GM12878 (cell line): Measurements from ENCODE around the gene STRIP2. TPM values are rescaled to one million over a fixed set of nuclear protein-coding genes. Genes with fewer than 3 reads are reported as not detected.

Source experiments
- ATAC-seq: fragments of 200-7000 bp; cut with Tn5 transposase; 3 replicates; pipeline ENCODE4 v1.9.1; 2020; ENCODE audit warnings: mild to moderate bottlenecking, moderate library complexity
- BruUV-seq: library from RNA; stranded (reverse); fragments of 400-500 nt; replicated peaks from 2 replicates; lab custom pipeline; 2021; lab: Mats Ljungman, UMichigan
- CTCF ChIA-PET: fragments of 300-600 bp; sonication (Branson Sonifier 250); formaldehyde crosslinking; extraction: SDS; loops from one replicate; lab custom pipeline; 2021; ENCODE audit warnings: inconsistent platforms; lab: Yijun Ruan, JAX
- POLR2A ChIA-PET: fragments of 350-600 bp; formaldehyde crosslinking; extraction: SDS; loops from one replicate; lab custom pipeline; 2021; ENCODE audit warnings: inconsistent platforms; lab: Charles Lee
- RAD21 ChIA-PET: fragments of 300-600 bp; sonication (Branson Sonifier 250); formaldehyde crosslinking; loops from one replicate; lab custom pipeline; 2023; ENCODE audit warnings: antibody characterized with exemption; ENCODE audit not compliant: unreplicated experiment; lab: Charles Lee
- SMC1A ChIA-PET: fragments of 300-600 bp; sonication (Branson Sonifier 250); formaldehyde crosslinking; loops from one replicate; lab custom pipeline; 2023; ENCODE audit not compliant: unreplicated experiment, uncharacterized antibody; lab: Charles Lee
- DNase-seq: peaks from one replicate; pipeline ENCODE4 v3.0.0-alpha.2; 2011; ENCODE audit warnings: low read depth, low spot score
- FAIRE-seq: peaks from 3 replicates; lab custom pipeline; 2011; peaks lifted over from hg19 to GRCh38; lab: Jason Lieb, UNC
- H2AFZ ChIP-seq: 2 replicates; pipeline ENCODE4 v1.6.0; 2011; ENCODE audit warnings: low read depth, low read length, control low read depth; ENCODE audit not compliant: control insufficient read depth
- H3K27ac ChIP-seq: 2 replicates; pipeline ENCODE4 v1.5.1; 2011; ENCODE audit warnings: control low read depth; ENCODE audit not compliant: control insufficient read depth, insufficient read depth
- H3K27me3 ChIP-seq, 2 experiments: replicated peaks in 1 of 2; 2 replicates each; pipeline versions ENCODE4 v1.6.0 to v1.6.1; 2011; ENCODE audit warnings: low read length in 1 of 2; ENCODE audit not compliant: control insufficient read depth in 2 of 2, insufficient read depth in 2 of 2
- H3K36me3 ChIP-seq, 2 experiments: 2 replicates each; pipeline ENCODE4 v1.5.1; 2011; ENCODE audit warnings: low read length in 1 of 2; ENCODE audit not compliant: control insufficient read depth in 2 of 2, insufficient read depth in 2 of 2
- H3K4me1 ChIP-seq: 2 replicates; pipeline ENCODE4 v1.6.1; 2011; ENCODE audit warnings: mild to moderate bottlenecking, low read length, moderate library complexity, mixed read lengths; ENCODE audit not compliant: control insufficient read depth, insufficient read depth
- H3K4me2 ChIP-seq: 2 replicates; pipeline ENCODE4 v1.6.0; 2011; ENCODE audit warnings: control low read depth; ENCODE audit not compliant: control insufficient read depth, insufficient read depth
- H3K4me3 ChIP-seq: fragments of 200-600 bp; sonication (generic); 2 replicates; pipeline ENCODE4 v1.5.1; 2016
- H3K79me2 ChIP-seq: 2 replicates; pipeline ENCODE4 v1.6.0; 2011; ENCODE audit warnings: low read length; ENCODE audit not compliant: control insufficient read depth, insufficient read depth
- H3K9ac ChIP-seq: 2 replicates; pipeline ENCODE4 v1.8.0; 2011; ENCODE audit warnings: low read length, control low read depth, mixed read lengths; ENCODE audit not compliant: control insufficient read depth, insufficient read depth
- H3K9me3 ChIP-seq: replicated peaks from 3 replicates; pipeline ENCODE4 v1.5.1; 2011; ENCODE audit warnings: mild to moderate bottlenecking, low read length; ENCODE audit not compliant: control insufficient read depth, insufficient read depth
- H4K20me1 ChIP-seq: 2 replicates; pipeline ENCODE4 v1.6.0; 2011; ENCODE audit not compliant: control insufficient read depth, insufficient read depth
- E2F8 ChIP-seq: fragments of 450-650 bp; IDR thresholded peaks from 2 replicates; pipeline ENCODE4 v1.6.1; 2018; ENCODE audit warnings: mild to moderate bottlenecking, low read depth, moderate library complexity; ENCODE audit not compliant: partially characterized antibody
- HCFC1 ChIP-seq: fragments of 150-350 bp; IDR thresholded peaks from 2 replicates; pipeline ENCODE4 v1.6.1; 2014; ENCODE audit warnings: low read length
- JUND ChIP-seq: IDR thresholded peaks from 2 replicates; pipeline ENCODE4 v1.6.1; 2012; ENCODE audit warnings: low read depth, mild to moderate bottlenecking, low read length, improper control_type of control experiment, moderate library complexity
- KLF5 ChIP-seq: fragments of 450-650 bp; IDR thresholded peaks from 2 replicates; pipeline ENCODE4 v1.6.1; 2014; ENCODE audit warnings: mild to moderate bottlenecking; ENCODE audit not compliant: partially characterized antibody
- LARP7 ChIP-seq: fragments of 450-650 bp; IDR thresholded peaks from 2 replicates; pipeline ENCODE4 v1.6.1; 2017; ENCODE audit warnings: mild to moderate bottlenecking
- NFIC ChIP-seq: IDR thresholded peaks from 2 replicates; pipeline ENCODE4 v1.6.1; 2012; ENCODE audit warnings: low read depth, mild to moderate bottlenecking, inconsistent platforms, low read length, moderate library complexity
- NFYA ChIP-seq: IDR thresholded peaks from 2 replicates; pipeline ENCODE4 v1.6.1; 2011; ENCODE audit warnings: low read depth, mild to moderate bottlenecking, low read length, improper control_type of control experiment, borderline replicate concordance
- POLR2AphosphoS2 ChIP-seq: IDR thresholded peaks from 2 replicates; pipeline ENCODE4 v1.6.1; 2011; ENCODE audit warnings: low read depth, mild to moderate bottlenecking, low read length, improper control_type of control experiment, moderate library complexity
- STAT3 ChIP-seq: IDR thresholded peaks from 2 replicates; pipeline ENCODE4 v1.6.1; 2011; ENCODE audit warnings: low read depth, low read length, improper control_type of control experiment
- ZNF207 ChIP-seq: fragments of 450-650 bp; IDR thresholded peaks from 2 replicates; pipeline ENCODE4 v1.6.1; 2014; ENCODE audit warnings: antibody characterized with exemption, mild to moderate bottlenecking, borderline replicate concordance
- WGBS: methylation state at CpG from one replicate; pipeline ENCODE4 v1.1.6; 2016; ENCODE audit warnings: low lambda C conversion rate; ENCODE audit not compliant: insufficient replicate concordance, insufficient coverage; ENCODE audit errors: missing lambda C conversion rate; 5-methylcytosine and 5-hydroxymethylcytosine counted together
- in situ Hi-C: fragments of 300-500 bp; cut with MboI; formaldehyde crosslinking; loops from 9 replicates; pipeline ENCODE4 v1.14.3; 2018; ENCODE audit warnings: mixed read lengths
- intact Hi-C: fragments of 100-400 bp; cut with micrococcal nuclease; formaldehyde crosslinking; loops from one replicate; pipeline ENCODE4 v1.14.2; 2022; ENCODE audit not compliant: unreplicated experiment
- polyA plus RNA-seq, 11 experiments: library from polyadenylated mRNA; depleted of rRNA in 4 of 11; unstranded in 6 of 11; stranded (reverse) in 5 of 11; fragments of >200 nt; fragmentation: Nextera tagmentation in 4 of 11; fragmentation: Illumina TruSeq in 1 of 11; extraction: Ambion mirVana in 4 of 11; extraction: Trizol in 1 of 11; gene quantifications; 1 replicate in 1 of 11; 2 replicates in 10 of 11; pipeline versions ENCODE4 v1.2.1 to v1.2.3, GENCODE V29; 2011 to 2016; ENCODE audit warnings: inconsistent platforms in 2 of 11, missing spikeins in 2 of 11, low read depth in 1 of 11
- total RNA-seq, 4 experiments: library from RNA; depleted of rRNA in 3 of 4; stranded (reverse); fragments of >200 nt in 3 of 4; fragmentation: Illumina TruSeq in 1 of 4; extraction: Trizol in 1 of 4; gene quantifications; 2 replicates each; pipeline versions ENCODE4 v1.2.1 to v1.2.3, GENCODE V29; 2013 to 2021
- TF ChIP-seq, protein P1 (sequence below): fragments of 150-350 bp; IDR thresholded peaks from 2 replicates; pipeline ENCODE4 v1.6.1; 2014; ENCODE audit warnings: mild to moderate bottlenecking, low read depth, low read length

Gene STRIP2
- total and polyA plus RNA-seq, 10 of the 15 experiments (the other 5 are each of a cell fraction or from before 2014, with no cell fraction given): 0.48 to 5.8 (median 1.8) TPM

GRCh38 chr7:129394101-129394500 is 40.1 kb upstream of the STRIP2 start:
- H3K9me3 ChIP-seq: no peaks in the 10 kb centered on the region
- FAIRE-seq (no peak), ATAC-seq (no peak), DNase-seq (no peak)
- ChIA-PET POLR2A (interaction anchor here (1.0 kb wide), 1 partner anchor 10 kb away, joined by 3 read pairs; no protein-coding TSS in a partner anchor), SMC1A (interaction anchor here (1.1 kb wide), 1 partner anchor 8 kb away, joined by 5 read pairs; no protein-coding TSS in a partner anchor), RAD21 (no interaction called here), CTCF (interaction anchor here (0.9 to 3.4 kb wide), 3 partner anchors 8 to 51 kb away, joined by 4 to 13 read pairs (median 4); no protein-coding TSS in a partner anchor)
- no peaks in the 10 kb centered on the region for H4K20me1 ChIP-seq
- no peak overlapping the region for H3K4me3 ChIP-seq
- WGBS: 96% methylated on average over 4 of the region's 4 CpGs
- H3K9ac ChIP-seq: no peak overlapping the region
- in situ Hi-C loops (no loop called here), intact Hi-C loops (no loop called here)
- no peaks in the 10 kb centered on the region for H3K79me2 ChIP-seq
- no peaks in the 10 kb centered on the region for H3K4me1 ChIP-seq
- no peaks in the 10 kb centered on the region for H3K27me3 ChIP-seq
- TF ChIP-seq POLR2AphosphoS2: no peak
- TF ChIP-seq STAT3: no peak
- TF ChIP-seq NFIC: no peak
- H3K27ac ChIP-seq: no peak overlapping the region
- H2AFZ ChIP-seq: no peak overlapping the region
- no TSS peak for BruUV-seq
- no peaks in the 10 kb centered on the region; a peak in 1 of 4 replicates for H3K36me3 ChIP-seq
- H3K4me2 ChIP-seq: no peak overlapping the region

DNA sequence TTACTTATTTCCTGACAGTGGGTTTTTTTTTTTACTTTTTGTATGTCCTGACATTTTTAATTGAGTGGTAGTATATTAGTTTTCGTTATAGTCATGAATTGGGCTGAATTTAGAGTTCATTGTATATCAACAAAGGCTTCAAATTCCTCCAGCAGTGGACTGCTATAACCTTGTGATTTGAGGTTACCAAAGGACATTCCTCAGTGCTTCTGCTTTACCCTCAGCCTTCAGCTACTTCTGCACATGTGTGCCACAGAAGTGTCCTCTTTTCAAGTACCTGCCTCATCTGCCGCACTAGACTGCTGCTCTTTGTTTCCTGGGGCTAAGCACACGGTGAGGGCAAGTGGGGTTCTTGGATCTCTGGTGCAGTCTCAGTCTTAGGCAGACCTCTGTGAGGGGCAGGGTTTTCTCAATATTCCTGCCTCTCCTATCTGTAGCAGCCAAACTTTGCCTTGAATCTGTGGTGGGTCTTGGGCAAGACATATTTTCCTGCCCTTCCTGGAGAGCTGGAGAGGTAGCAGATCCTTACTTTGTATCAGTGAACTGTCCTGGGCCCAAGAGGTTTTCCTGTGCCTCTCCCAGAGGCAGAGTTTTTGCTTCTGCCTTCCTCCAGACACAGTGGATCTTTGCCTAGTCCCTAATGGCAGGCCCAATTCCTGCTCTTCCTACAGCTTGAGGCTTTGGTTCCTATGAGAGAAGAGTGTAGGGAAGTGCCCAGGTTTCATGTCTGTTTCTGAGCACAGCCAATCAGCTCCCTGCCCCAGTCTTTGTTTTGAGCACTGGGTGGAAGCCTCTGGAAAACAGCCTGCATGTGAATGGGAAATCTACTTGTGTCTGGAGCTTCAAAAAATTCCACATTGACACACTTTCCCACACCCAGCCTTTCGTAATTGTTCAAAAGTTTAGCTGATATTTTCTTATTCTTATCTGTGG is 39.0 kb upstream of the STRIP2 start:
- 82% methylated on average over 4 of the region's 4 CpGs for WGBS
- no peaks in the 10 kb centered on the region for H3K4me1 ChIP-seq
- no peaks in the 10 kb centered on the region for H4K20me1 ChIP-seq
- no peak overlapping the region for H3K4me3 ChIP-seq
- CTCF ChIA-PET: interaction anchor here (0.5 to 1.9 kb wide), 3 partner anchors 19 to 52 kb away, joined by 3 to 6 read pairs (median 4); no protein-coding TSS in a partner anchor
- SMC1A ChIA-PET: no interaction called here
- H3K4me2 ChIP-seq: no peak overlapping the region
- no peak overlapping the region for H3K27ac ChIP-seq
- peak; percentile 38 for FAIRE-seq
- H3K79me2 ChIP-seq: no peaks in the 10 kb centered on the region
- no peak for ATAC-seq
- no peak overlapping the region for H3K9ac ChIP-seq
- H3K27me3 ChIP-seq: no peaks in the 10 kb centered on the region
- in situ Hi-C loops: no loop called here
- POLR2A ChIA-PET: interaction anchor here (1.1 kb wide), 1 partner anchor 8 kb away, joined by 3 read pairs; no protein-coding TSS in a partner anchor
- H2AFZ ChIP-seq: no peak overlapping the region
- no peaks in the 10 kb centered on the region; a peak in 1 of 4 replicates for H3K36me3 ChIP-seq
- DNase-seq: no peak
- intact Hi-C loops: no loop called here
- no peaks in the 10 kb centered on the region for H3K9me3 ChIP-seq
- no TSS peak for BruUV-seq
- RAD21 ChIA-PET: no interaction called here
- no peak for TF ChIP-seq NFYA
- no peak for TF ChIP-seq LARP7
- no peak for TF ChIP-seq JUND
- no peak for TF ChIP-seq HCFC1
- TF ChIP-seq E2F8: no peak
- no peak for TF ChIP-seq ZNF207
- TF ChIP-seq, protein P1, sequence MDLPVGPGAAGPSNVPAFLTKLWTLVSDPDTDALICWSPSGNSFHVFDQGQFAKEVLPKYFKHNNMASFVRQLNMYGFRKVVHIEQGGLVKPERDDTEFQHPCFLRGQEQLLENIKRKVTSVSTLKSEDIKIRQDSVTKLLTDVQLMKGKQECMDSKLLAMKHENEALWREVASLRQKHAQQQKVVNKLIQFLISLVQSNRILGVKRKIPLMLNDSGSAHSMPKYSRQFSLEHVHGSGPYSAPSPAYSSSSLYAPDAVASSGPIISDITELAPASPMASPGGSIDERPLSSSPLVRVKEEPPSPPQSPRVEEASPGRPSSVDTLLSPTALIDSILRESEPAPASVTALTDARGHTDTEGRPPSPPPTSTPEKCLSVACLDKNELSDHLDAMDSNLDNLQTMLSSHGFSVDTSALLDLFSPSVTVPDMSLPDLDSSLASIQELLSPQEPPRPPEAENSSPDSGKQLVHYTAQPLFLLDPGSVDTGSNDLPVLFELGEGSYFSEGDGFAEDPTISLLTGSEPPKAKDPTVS: no peak
- no peak for TF ChIP-seq POLR2AphosphoS2
- TF ChIP-seq KLF5: no peak
